Spleen (tissue), 7 donors: Measurements from ENCODE around the gene TTLL11.

Experiments used
- POLR2A ChIP-seq, 3 donors: fragments of 450-650 bp; IDR thresholded peaks; one replicate each; pipeline ENCODE4 v1.5.1; 2017; ENCODE audit warnings: antibody characterized with exemption in 3 of 3, mild to moderate bottlenecking in 1 of 3
- TF ChIP-seq, protein P1 (sequence below), 11 experiments: fragments of 200-600 bp in 7 of 11; fragments of 450-650 bp in 4 of 11; sonication (generic) in 4 of 11; IDR thresholded peaks in 8 of 11; conservative IDR thresholded peaks in 3 of 11; 1 replicate in 7 of 11; 2 replicates in 4 of 11; pipeline versions ENCODE4 v1.4.0 to v1.8.0; 2016 to 2021; ENCODE audit warnings: antibody characterized with exemption in 11 of 11, inconsistent platforms in 4 of 11, mild to moderate bottlenecking in 1 of 11
- donor health status: DM: no; HTN: no; CAD: no; lungs with moderate emphysema.
- donor health status: DM: no; HTN: no; CAD: no.
- donor health status: DM: no; HTN: no; CAD: no.

DNA sequence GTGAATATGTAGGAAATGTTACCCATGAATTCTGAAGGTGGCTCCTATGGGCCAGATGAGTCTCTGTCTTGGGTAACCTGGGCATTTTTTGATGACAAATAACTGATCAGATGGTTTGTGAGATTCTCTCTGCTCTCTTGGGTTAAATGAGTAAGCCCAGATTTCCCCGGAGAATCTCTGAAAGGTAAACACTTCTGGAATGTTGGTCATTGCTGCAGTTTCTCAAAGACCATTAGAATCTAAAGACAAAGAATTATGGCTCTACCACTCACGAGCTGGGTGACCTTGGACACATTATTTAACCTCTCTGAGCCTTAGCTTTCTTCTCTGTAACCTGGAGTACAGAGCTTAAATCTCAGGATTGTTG is 250.5 kb downstream of the TTLL11 start:
- TF ChIP-seq POLR2A (IDR thresholded peaks at IDR 0.05) = no peak
- TF ChIP-seq, protein P1, sequence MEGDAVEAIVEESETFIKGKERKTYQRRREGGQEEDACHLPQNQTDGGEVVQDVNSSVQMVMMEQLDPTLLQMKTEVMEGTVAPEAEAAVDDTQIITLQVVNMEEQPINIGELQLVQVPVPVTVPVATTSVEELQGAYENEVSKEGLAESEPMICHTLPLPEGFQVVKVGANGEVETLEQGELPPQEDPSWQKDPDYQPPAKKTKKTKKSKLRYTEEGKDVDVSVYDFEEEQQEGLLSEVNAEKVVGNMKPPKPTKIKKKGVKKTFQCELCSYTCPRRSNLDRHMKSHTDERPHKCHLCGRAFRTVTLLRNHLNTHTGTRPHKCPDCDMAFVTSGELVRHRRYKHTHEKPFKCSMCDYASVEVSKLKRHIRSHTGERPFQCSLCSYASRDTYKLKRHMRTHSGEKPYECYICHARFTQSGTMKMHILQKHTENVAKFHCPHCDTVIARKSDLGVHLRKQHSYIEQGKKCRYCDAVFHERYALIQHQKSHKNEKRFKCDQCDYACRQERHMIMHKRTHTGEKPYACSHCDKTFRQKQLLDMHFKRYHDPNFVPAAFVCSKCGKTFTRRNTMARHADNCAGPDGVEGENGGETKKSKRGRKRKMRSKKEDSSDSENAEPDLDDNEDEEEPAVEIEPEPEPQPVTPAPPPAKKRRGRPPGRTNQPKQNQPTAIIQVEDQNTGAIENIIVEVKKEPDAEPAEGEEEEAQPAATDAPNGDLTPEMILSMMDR (IDR thresholded peaks at IDR 0.05 in 8 of 11, conservative IDR thresholded peaks at IDR 0.05 in 3 of 11) = no peak
